GM10248 (cell line): ENCODE results near the gene PRKG1.

Experiments used
- CTCF ChIA-PET: fragments of 300-600 bp; sonication (Branson Sonifier 250); formaldehyde crosslinking; extraction: SDS; loops from one replicate; lab custom pipeline; 2021; ENCODE audit warnings: antibody characterized with exemption; lab: Yijun Ruan, JAX
- POLR2A ChIA-PET: fragments of 350-650 bp; sonication (Branson Sonifier 250); formaldehyde crosslinking; extraction: SDS; loops from one replicate; lab custom pipeline; 2020; ENCODE audit warnings: antibody characterized with exemption; lab: Yijun Ruan, JAX
- DNase-seq: peaks from one replicate; pipeline ENCODE4 v3.0.0; 2012; ENCODE audit errors: extremely low spot score
- CTCF ChIP-seq: IDR thresholded peaks from 2 replicates; pipeline ENCODE4 v1.5.1; 2012; ENCODE audit warnings: mild to moderate bottlenecking, low read depth; ENCODE audit errors: extremely low read depth, missing control alignments, control extremely low read depth

PRKG1 gene

GRCh38 chr10:51498424-51498823 lies 424.1 kb downstream of the PRKG1 start:
- no peak for TF ChIP-seq CTCF
- ChIA-PET POLR2A (no interaction called here), CTCF (interaction anchor here (1.6 kb wide), 1 partner anchor 11 kb away, joined by 5 read pairs; no protein-coding TSS in a partner anchor)
- DNase-seq = no peak

- CTCF ChIA-PET = no interaction called here
- no peak for DNase-seq
- POLR2A ChIA-PET = no interaction called here
- TF ChIP-seq CTCF = no peak
Measured at GRCh38 chr10:51501396-51501795, 427.1 kb downstream of the PRKG1 start.

- ChIA-PET POLR2A (no interaction called here), CTCF (interaction anchor here (0.8 kb wide), 1 partner anchor 19 kb away, joined by 3 read pairs; no protein-coding TSS in a partner anchor)
- TF ChIP-seq CTCF = no peak
- DNase-seq = no peak
Measured at GRCh38 chr10:51502124-51502523, 427.8 kb downstream of the PRKG1 start.

GRCh38 chr10:51503378-51503777 lies 429.1 kb downstream of the PRKG1 start:
- no peak for DNase-seq
- ChIA-PET CTCF (interaction anchor here (1.0 kb wide), 1 partner anchor 114 kb away, joined by 3 read pairs; no protein-coding TSS in a partner anchor), POLR2A (no interaction called here)
- no peak for TF ChIP-seq CTCF

GRCh38 chr10:51507476-51507875 lies 433.2 kb downstream of the PRKG1 start:
- no peak for TF ChIP-seq CTCF
- no peak for DNase-seq
- ChIA-PET POLR2A (no interaction called here), CTCF (no interaction called here)

- ChIA-PET CTCF (no interaction called here), POLR2A (no interaction called here)
- no peak for TF ChIP-seq CTCF
- no peak for DNase-seq
Measured at GRCh38 chr10:51508156-51508555, 433.9 kb downstream of the PRKG1 start.
